HepG2 (cell line): ENCODE data around the gene SP5. TPM values are rescaled to one million over a fixed set of nuclear protein-coding genes. Genes with fewer than 3 reads are reported as not detected.

ENCODE experiments used
- CBX5 ChIP-seq: sonication (generic); formaldehyde crosslinking; IDR thresholded peaks from 2 replicates; pipeline ENCODE4 v1.4.0; 2020; ENCODE audit warnings: missing genetic modification reagents, borderline replicate concordance
- CC2D1A ChIP-seq: sonication (generic); formaldehyde crosslinking; IDR thresholded peaks from 2 replicates; pipeline ENCODE4 v1.8.1; 2023; ENCODE audit warnings: mild to moderate bottlenecking, missing genetic modification reagents
- CEBPB ChIP-seq: IDR thresholded peaks from 2 replicates; pipeline ENCODE4 v1.6.1; 2011; ENCODE audit warnings: low read depth, low read length, improper control_type of control experiment, borderline replicate concordance
- ELF3 ChIP-seq: IDR thresholded peaks from 2 replicates; pipeline ENCODE4 v1.6.1; 2016; ENCODE audit warnings: missing genetic modification reagents, missing compliant biosample characterization
- GATAD1 ChIP-seq: IDR thresholded peaks from 2 replicates; pipeline ENCODE4 v1.6.1; 2016; ENCODE audit warnings: missing genetic modification reagents, missing compliant biosample characterization
- IKZF1 ChIP-seq: fragments of 450-650 bp; IDR thresholded peaks from 2 replicates; pipeline ENCODE4 v1.7.1; 2016
- MLX ChIP-seq: IDR thresholded peaks from 2 replicates; pipeline ENCODE4 v1.6.1; 2016
- MYNN ChIP-seq: sonication (generic); formaldehyde crosslinking; IDR thresholded peaks from 2 replicates; pipeline ENCODE4 v1.4.0; 2020; ENCODE audit warnings: mild to moderate bottlenecking, low read depth, missing genetic modification reagents
- MZF1 ChIP-seq: sonication (generic); formaldehyde crosslinking; IDR thresholded peaks from 2 replicates; pipeline ENCODE4 v1.8.1; 2023; ENCODE audit warnings: mild to moderate bottlenecking, missing genetic modification reagents, borderline replicate concordance
- NAIF1 ChIP-seq: sonication (generic); formaldehyde crosslinking; IDR thresholded peaks from 2 replicates; pipeline ENCODE4 v1.5.0; 2020; ENCODE audit warnings: mild to moderate bottlenecking, missing genetic modification reagents, borderline replicate concordance
- PHF20 ChIP-seq: sonication (generic); formaldehyde crosslinking; IDR thresholded peaks from 2 replicates; pipeline ENCODE4 v1.5.0; 2020; ENCODE audit warnings: mild to moderate bottlenecking, missing genetic modification reagents
- PHF21A ChIP-seq: sonication (generic); formaldehyde crosslinking; IDR thresholded peaks from 2 replicates; pipeline ENCODE4 v1.5.0; 2020; ENCODE audit warnings: mild to moderate bottlenecking, missing genetic modification reagents
- POLR2A ChIP-seq, 2 experiments: IDR thresholded peaks; 2 replicates each; pipeline ENCODE4 v1.6.1; 2011; ENCODE audit warnings: low read depth in 2 of 2, low read length in 2 of 2, mild to moderate bottlenecking in 1 of 2, moderate library complexity in 1 of 2; ENCODE audit not compliant: insufficient read depth in 1 of 2
- SOX6 ChIP-seq, 2 experiments: fragments of 450-650 bp in 1 of 2; sonication (generic) in 1 of 2; formaldehyde crosslinking in 1 of 2; IDR thresholded peaks; 2 replicates each; pipeline versions ENCODE4 v1.4.0 to v1.6.1; 2017 to 2020; ENCODE audit warnings: antibody characterized with exemption in 1 of 2, mild to moderate bottlenecking in 1 of 2, missing genetic modification reagents in 1 of 2
- STAT5B ChIP-seq: sonication (generic); formaldehyde crosslinking; IDR thresholded peaks from 2 replicates; pipeline ENCODE4 v1.4.0; 2020; ENCODE audit warnings: missing genetic modification reagents
- TEAD3 ChIP-seq: optimal IDR thresholded peaks from 2 replicates; pipeline ENCODE3; 2016; ENCODE audit warnings: borderline replicate concordance
- ZFX ChIP-seq: sonication (generic); formaldehyde crosslinking; IDR thresholded peaks from 2 replicates; pipeline ENCODE4 v1.4.0; 2020; ENCODE audit warnings: mild to moderate bottlenecking, low read depth, missing genetic modification reagents, moderate library complexity
- ZGPAT ChIP-seq: IDR thresholded peaks from 2 replicates; pipeline ENCODE4 v1.6.1; 2016; ENCODE audit warnings: mild to moderate bottlenecking
- ZMYM2 ChIP-seq: sonication (generic); formaldehyde crosslinking; IDR thresholded peaks from 2 replicates; pipeline ENCODE4 v1.8.0; 2022; ENCODE audit warnings: mild to moderate bottlenecking, missing genetic modification reagents
- ZMYM4 ChIP-seq: sonication (generic); formaldehyde crosslinking; IDR thresholded peaks from 2 replicates; pipeline ENCODE4 v1.8.1; 2023; ENCODE audit warnings: mild to moderate bottlenecking, missing genetic modification reagents
- ZNF30 ChIP-seq: sonication (generic); formaldehyde crosslinking; IDR thresholded peaks from 2 replicates; pipeline ENCODE4 v1.5.0; 2020; ENCODE audit warnings: mild to moderate bottlenecking, missing genetic modification reagents
- ZNF547 ChIP-seq: sonication (generic); formaldehyde crosslinking; IDR thresholded peaks from 2 replicates; pipeline ENCODE4 v1.5.1; 2020; ENCODE audit warnings: mild to moderate bottlenecking, missing genetic modification reagents
- ZNF577 ChIP-seq: sonication (generic); formaldehyde crosslinking; IDR thresholded peaks from 2 replicates; pipeline ENCODE4 v1.4.0; 2020; ENCODE audit warnings: mild to moderate bottlenecking, low read depth, missing genetic modification reagents, borderline replicate concordance
- ZNF792 ChIP-seq: IDR thresholded peaks from 2 replicates; pipeline ENCODE4 v1.6.1; 2016
- ZZZ3 ChIP-seq: sonication (generic); formaldehyde crosslinking; IDR thresholded peaks from 2 replicates; pipeline ENCODE4 v1.4.0; 2020; ENCODE audit warnings: missing genetic modification reagents, mild to moderate bottlenecking, borderline replicate concordance
- polyA plus RNA-seq, 8 experiments: library from polyadenylated mRNA; depleted of rRNA in 3 of 8; stranded (reverse) in 7 of 8; unstranded in 1 of 8; fragments of >200 nt; fragmentation: Illumina TruSeq in 4 of 8; extraction: Trizol in 4 of 8; gene quantifications; 2 replicates each; pipeline versions ENCODE4 v1.2.1 to v1.2.3, GENCODE V29; 2011 to 2016; ENCODE audit warnings: low read depth in 4 of 8, missing spikeins in 1 of 8, mixed read lengths in 1 of 8; ENCODE audit not compliant: insufficient read depth in 1 of 8
- total RNA-seq, 5 experiments: library from RNA; depleted of rRNA; stranded (reverse); fragments of >200 nt; fragmentation: Illumina TruSeq; extraction: Trizol; gene quantifications; 2 replicates each; pipeline ENCODE4 v1.2.3, GENCODE V29; 2016; ENCODE audit warnings: low read depth in 1 of 5
- TF ChIP-seq, protein P1 (sequence below): IDR thresholded peaks from 2 replicates; pipeline ENCODE4 v1.6.1; 2012; ENCODE audit warnings: inconsistent platforms
- TF ChIP-seq, protein P2 (sequence below): sonication (generic); formaldehyde crosslinking; IDR thresholded peaks from 2 replicates; pipeline ENCODE4 v1.5.1; 2020; ENCODE audit warnings: mild to moderate bottlenecking, missing genetic modification reagents

The SP5 gene
- total and polyA plus RNA-seq, 2 of the 13 experiments (the other 11 are each of a cell fraction or from before 2014, with no cell fraction given) = 50.8 to 119 TPM

DNA sequence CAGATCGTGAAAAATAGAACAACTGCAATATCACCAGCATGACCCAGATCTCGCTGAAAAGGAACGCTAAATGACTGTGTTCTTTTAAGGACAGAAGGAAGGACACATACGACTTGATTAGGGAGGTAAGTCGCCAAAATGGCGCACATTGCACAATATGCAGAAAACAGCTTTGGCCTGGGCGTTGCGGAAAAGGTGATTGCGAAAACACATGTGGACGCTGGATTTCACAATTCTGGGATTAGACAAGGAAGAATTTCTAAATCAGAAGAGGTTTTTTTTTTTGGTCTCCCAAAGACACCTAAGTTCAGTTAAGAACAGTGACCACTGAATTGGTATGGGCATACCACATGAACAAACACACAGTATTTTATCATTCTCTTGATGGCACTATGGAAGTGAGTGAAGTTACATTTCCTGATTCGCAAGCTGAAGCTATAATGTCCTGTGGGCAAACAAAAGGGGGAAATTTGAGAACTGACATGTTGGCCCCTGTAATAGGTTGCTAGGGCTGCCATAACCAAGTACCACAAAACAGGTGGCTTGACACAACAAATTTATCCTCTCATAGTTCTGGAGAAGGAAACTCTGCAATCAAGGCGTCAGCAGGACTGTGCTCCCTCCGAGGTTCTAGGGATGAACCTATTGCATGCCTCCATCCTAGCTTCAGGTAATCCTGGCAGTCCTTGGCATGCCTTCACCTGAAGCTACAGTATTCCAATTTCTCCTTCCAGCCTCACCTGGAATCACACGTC, 29.3 kb downstream of the SP5 start (continued):
- TF ChIP-seq ZMYM4 (CRISPR knock-in tag) (peak; percentile 76), STAT5B (no peak), CEBPB (peak; percentile 100), MYNN (0 out of 2 replicates have a peak, but pooled peaks have one; percentile 55), ZMYM2 (no peak), IKZF1 (no peak), SOX6 (IDR thresholded peaks at IDR 0.05) (no peak), SOX6 (CRISPR knock-in tag; IDR thresholded peaks at IDR 0.05) (peak; percentile 87), ZZZ3 (CRISPR knock-in tag) (no peak), ZGPAT (peak; percentile 82), ZNF30 (CRISPR knock-in tag) (no peak), TEAD3 (peak; percentile 67), ZNF577 (CRISPR knock-in tag) (no peak), CBX5 (peak; percentile 99), MZF1 (CRISPR knock-in tag) (no peak), ZNF547 (no peak), PHF21A (CRISPR knock-in tag) (no peak), ELF3 (CRISPR knock-in tag) (peak; percentile 91), NAIF1 (peak; percentile 30; the same call in 1 of the 2 replicates), PHF20 (no peak), MLX (peak; percentile 52; the same call in 1 of the 2 replicates), ZFX (CRISPR knock-in tag) (peak; percentile 47; the same call in 1 of the 2 replicates), POLR2A (IDR thresholded peaks at IDR 0.05; ENCODE audit: insufficient read depth in 1 of 2, low read depth in 2 of 2, low read length in 2 of 2) (no peak), CC2D1A (CRISPR knock-in tag) (no peak), ZNF792 (peak; percentile 76; the same call in 1 of the 2 replicates), GATAD1 (CRISPR knock-in tag) (peak; percentile 62)
- TF ChIP-seq, protein P1, sequence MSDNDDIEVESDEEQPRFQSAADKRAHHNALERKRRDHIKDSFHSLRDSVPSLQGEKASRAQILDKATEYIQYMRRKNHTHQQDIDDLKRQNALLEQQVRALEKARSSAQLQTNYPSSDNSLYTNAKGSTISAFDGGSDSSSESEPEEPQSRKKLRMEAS = peak; percentile 62; the same call in 1 of the 2 replicates
- TF ChIP-seq, protein P2, sequence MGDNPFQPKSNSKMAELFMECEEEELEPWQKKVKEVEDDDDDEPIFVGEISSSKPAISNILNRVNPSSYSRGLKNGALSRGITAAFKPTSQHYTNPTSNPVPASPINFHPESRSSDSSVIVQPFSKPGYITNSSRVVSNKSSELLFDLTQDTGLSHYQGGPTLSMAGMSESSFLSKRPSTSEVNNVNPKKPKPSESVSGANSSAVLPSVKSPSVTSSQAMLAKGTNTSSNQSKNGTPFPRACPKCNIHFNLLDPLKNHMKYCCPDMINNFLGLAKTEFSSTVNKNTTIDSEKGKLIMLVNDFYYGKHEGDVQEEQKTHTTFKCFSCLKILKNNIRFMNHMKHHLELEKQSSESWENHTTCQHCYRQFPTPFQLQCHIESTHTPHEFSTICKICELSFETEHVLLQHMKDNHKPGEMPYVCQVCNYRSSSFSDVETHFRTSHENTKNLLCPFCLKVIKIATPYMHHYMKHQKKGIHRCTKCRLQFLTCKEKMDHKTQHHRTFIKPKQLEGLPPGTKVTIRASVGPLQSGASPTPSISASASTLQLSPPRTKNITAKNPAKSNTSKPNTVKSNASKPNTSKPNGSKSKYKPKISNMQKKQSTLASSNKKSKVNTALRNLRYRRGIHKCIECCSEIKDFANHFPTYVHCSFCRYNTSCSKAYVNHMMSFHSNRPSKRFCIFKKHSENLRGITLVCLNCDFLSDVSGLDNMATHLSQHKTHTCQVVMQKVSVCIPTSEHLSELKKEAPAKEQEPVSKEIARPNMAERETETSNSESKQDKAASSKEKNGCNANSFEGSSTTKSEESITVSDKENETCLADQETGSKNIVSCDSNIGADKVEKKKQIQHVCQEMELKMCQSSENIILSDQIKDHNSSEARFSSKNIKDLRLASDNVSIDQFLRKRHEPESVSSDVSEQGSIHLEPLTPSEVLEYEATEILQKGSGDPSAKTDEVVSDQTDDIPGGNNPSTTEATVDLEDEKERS = peak; percentile 66; the same call in 1 of the 2 replicates
